ENCODE results near the gene PRKCZ. TPM values are rescaled to one million over a fixed set of nuclear protein-coding genes. Genes with fewer than 3 reads are reported as not detected.

The PRKCZ gene
- total RNA-seq, 1 donor from 2014 or later: 3.5 TPM

DNA sequence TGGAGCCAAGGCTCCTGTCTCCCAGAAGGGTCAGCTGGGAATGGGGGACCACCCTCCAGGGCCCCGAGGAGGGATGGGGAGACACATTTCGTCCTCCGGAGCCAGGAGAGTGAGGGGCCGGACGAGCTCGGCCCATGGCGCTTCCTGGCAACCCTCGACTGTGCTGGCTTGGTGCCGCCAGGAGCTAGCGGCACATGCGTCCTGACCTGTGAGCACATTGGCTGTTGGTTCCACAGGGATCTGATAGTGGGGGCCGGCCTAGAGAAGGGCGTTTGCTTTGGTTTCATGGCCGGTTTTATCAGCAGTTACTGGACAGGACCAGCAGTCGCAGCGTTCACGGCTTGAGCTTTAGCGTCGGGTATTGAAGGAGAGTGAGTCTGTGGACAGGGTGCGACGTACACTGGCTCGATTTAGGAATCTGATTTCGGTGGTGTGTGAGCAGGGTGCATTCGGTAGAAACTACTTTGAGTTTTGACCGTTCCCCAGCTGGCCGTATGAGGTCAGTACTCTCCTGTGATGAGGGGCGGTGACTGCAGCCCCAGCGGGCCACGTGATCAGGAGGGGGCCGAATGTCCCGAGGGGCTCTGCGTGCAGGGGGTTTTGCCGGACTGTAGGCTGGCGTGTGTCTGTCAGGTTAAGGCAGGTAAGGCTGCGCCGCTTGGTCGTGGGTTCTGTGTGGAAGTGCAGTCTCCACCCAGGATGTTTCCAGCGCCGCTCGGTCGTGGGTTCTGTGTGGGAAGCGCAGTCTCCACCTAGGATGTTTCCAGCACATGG is 125.7 kb downstream of the PRKCZ start:
- intact Hi-C loops (cut with micrococcal nuclease): no loop called here

DNA sequence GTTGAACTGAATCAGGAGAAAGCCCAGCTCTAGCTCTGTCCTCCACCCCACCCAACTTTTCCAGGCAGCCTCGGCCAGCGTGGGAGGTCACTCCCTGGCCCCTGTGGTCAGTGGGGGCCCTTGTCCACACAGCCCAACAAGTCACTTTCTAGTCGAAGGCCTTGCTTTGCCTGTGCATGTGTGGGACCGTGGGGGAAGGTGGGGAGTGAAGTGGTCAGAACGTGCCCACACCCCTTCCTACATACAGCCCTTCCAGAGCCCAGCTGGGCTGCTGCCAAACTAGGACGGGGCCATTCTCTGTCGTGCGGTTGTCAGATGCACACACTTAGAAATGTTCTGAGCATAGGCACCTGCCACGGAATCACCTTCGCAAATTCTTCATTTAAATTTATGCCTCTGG is 126.4 kb downstream of the PRKCZ start:
- intact Hi-C loops (cut with micrococcal nuclease): no loop called here

GRCh38 chr1:2177541-2177940 is 127.3 kb downstream of the PRKCZ start:
- intact Hi-C loops (cut with micrococcal nuclease): no loop called here

GRCh38 chr1:2177946-2178538 is 127.8 kb downstream of the PRKCZ start:
- intact Hi-C loops (cut with micrococcal nuclease): no loop called here

DNA sequence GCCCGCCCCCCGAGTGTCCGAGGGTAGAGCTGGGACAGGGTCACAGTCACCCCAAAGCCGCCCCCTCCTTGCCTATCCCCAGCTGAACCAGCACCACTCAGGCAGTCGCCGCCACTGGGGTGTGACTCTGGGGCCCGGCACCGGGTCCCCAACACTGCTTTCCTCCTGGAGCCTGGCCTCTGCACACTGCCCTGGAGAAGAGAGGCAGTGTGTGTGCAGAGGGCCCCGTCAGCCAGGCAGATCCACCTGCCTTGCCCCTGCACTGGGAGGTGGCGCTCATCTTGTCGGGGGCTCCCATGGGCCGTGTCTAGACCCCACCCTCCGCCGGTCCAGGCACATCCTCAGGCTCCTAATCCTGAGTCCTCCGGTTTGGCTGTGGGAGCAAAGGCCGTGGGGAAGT is 128.7 kb downstream of the PRKCZ start:
- intact Hi-C loops (cut with micrococcal nuclease): no loop called here

DNA sequence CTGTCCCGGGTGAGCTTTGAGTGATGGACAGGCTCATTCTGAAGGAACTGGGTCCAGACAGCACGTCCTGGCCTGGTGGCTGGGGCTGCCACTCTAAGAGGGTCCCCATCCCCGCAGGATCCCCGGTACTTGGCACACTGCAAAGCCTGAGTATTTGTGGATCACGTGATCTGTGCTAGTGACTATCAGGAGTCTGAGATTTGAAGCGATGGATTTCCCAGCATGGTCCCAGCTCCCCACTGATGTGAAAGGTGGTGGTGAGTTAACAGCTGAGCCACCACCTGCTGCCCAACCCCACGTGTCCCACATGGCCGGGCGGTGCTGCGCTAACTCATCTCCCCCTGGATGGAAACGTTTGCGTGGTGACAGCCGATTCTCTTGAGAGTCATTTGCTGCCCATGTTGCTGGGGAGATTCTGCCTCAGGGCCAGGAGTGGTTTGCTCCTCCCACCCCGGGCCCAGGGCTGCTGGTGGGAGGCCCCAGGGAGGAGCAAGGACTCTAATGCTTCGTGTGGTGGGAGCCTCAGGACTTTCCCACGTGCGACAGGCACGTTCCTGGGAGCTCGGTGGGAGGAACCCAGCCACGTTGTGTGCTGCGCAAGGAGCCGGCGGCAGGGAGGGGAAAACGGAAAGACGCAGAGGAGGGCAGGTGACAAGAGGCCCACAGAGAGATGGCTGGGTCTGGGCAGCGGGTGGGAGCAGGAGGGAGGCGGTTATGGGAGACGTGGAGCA is 129.2 kb downstream of the PRKCZ start:
- intact Hi-C loops (cut with micrococcal nuclease): no loop called here

GRCh38 chr1:2180297-2181245 is 130.4 kb downstream of the PRKCZ start:
- intact Hi-C loops (cut with micrococcal nuclease): no loop called here

GRCh38 chr1:2181271-2181670 is 131.1 kb downstream of the PRKCZ start:
- intact Hi-C loops (cut with micrococcal nuclease): no loop called here

GRCh38 chr1:2181752-2182151 is 131.5 kb downstream of the PRKCZ start:
- intact Hi-C loops (cut with micrococcal nuclease): no loop called here

DNA sequence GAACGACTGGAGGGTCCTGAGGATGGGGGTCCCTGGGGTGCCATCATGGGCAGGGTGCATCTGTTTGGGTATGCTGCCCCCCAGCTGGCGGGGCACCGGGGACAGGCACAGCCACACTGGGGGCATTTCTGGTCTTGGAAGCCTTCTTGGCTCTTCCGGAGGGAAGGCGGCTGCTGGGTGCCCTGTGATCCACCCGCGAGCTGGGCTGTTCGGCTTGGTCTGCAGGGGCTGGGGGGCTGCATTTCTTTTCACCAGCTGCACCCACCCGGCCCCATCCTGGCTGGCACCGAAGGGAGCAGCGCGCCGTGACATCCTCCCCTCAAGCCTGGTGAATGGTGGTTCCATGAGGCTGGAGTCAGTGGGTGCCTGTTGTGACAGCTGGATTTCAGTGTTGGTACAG is 132.2 kb downstream of the PRKCZ start:
- intact Hi-C loops (cut with micrococcal nuclease): no loop called here

DNA sequence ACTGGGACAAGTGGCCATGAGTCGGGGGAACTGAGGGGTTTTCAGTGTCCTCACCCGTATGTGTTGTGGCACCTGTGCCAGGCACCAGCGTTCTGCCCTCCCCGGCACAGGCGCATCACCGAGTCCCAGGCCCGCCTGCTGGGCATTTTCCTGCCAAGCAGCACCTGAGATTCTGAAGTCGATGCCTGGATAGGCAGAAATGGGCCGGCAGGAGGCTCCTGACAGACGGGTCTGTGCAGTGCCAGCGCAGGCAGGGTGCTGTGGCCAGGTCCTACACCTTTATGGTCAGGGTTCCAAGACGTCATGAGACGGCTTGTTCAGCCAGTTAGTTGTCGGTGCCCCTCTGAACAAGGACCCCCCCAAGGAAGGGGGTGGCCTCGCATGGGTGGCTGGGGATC is 133.7 kb downstream of the PRKCZ start:
- intact Hi-C loops (cut with micrococcal nuclease): no loop called here

DNA sequence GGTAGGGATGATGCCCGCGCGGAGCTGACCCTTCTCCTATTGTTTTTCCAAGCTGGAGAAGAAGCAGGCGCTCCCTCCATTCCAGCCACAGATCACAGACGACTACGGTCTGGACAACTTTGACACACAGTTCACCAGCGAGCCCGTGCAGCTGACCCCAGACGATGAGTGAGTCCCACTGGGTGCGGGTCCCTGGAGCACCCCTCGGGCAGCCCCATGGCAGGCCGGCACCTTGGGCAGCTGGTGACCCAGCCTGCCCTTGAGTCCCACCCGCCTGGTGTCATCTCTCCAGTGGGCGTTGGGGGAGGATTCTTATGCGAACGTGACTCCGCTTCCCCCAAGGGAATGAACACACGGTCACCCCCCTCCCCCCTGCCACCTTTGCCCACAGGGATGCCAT is 134.3 kb downstream of the PRKCZ start:
- intact Hi-C loops (cut with micrococcal nuclease): no loop called here

DNA sequence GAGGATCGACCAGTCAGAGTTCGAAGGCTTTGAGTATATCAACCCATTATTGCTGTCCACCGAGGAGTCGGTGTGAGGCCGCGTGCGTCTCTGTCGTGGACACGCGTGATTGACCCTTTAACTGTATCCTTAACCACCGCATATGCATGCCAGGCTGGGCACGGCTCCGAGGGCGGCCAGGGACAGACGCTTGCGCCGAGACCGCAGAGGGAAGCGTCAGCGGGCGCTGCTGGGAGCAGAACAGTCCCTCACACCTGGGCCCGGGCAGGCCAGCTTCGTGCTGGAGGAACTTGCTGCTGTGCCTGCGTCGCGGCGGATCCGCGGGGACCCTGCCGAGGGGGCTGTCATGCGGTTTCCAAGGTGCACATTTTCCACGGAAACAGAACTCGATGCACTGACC is 134.7 kb downstream of the PRKCZ start:
- intact Hi-C loops (cut with micrococcal nuclease): no loop called here

DNA sequence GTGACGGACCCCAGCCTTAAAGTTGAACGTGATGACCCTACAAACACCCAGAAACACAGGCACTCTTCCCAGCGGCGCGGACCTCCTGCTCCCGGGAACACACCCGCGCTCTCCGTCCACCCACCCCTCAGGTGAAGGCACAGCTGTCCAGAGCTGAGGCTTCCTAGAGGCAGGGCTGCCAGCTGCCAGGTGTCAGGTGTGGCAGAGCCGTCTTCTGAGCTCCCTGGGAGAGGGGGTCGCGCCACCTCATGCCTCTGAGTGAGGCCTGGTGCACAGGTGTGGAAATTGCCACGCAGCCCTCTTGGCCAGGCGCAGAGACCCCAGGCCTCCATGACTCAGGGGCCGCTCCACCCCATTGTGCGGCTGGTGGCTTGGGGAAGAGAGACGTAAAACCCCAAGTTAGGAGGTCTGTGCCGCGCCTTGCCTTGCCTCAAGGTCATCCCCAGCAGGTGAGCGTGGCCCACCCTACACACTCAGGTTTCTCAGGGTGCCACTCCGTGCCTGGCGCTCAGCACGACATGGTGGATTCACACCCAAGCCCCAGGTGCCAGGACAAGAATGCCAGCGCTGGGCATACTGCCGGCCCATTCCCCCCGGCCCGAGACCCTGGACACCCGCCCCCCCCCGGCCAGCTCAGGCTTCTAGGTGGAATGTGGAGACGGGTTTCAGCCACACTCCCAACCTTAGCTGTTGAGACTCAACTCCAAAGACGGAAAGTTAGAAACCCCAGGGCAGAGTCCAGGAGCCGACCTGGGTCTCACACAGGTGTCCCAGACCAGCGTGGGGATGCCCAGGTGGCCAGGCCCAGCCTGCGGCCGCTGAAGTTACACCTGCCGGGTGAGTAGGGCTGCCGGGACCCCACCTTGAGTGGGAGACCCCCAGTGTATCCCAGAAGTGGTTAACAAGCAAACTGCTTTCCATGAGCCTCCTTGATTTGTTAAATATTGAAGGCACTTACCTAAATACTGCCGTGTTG is 136.0 kb downstream of the PRKCZ start:
- intact Hi-C loops (cut with micrococcal nuclease): no loop called here

GRCh38 chr1:2186901-2187300 is 136.7 kb downstream of the PRKCZ start:
- intact Hi-C loops (cut with micrococcal nuclease): no loop called here

- intact Hi-C loops (cut with micrococcal nuclease): no loop called here
Observed at GRCh38 chr1:2187619-2188018, 137.4 kb downstream of the PRKCZ start.

GRCh38 chr1:2188336-2188735 is 138.1 kb downstream of the PRKCZ start:
- intact Hi-C loops (cut with micrococcal nuclease): no loop called here

DNA sequence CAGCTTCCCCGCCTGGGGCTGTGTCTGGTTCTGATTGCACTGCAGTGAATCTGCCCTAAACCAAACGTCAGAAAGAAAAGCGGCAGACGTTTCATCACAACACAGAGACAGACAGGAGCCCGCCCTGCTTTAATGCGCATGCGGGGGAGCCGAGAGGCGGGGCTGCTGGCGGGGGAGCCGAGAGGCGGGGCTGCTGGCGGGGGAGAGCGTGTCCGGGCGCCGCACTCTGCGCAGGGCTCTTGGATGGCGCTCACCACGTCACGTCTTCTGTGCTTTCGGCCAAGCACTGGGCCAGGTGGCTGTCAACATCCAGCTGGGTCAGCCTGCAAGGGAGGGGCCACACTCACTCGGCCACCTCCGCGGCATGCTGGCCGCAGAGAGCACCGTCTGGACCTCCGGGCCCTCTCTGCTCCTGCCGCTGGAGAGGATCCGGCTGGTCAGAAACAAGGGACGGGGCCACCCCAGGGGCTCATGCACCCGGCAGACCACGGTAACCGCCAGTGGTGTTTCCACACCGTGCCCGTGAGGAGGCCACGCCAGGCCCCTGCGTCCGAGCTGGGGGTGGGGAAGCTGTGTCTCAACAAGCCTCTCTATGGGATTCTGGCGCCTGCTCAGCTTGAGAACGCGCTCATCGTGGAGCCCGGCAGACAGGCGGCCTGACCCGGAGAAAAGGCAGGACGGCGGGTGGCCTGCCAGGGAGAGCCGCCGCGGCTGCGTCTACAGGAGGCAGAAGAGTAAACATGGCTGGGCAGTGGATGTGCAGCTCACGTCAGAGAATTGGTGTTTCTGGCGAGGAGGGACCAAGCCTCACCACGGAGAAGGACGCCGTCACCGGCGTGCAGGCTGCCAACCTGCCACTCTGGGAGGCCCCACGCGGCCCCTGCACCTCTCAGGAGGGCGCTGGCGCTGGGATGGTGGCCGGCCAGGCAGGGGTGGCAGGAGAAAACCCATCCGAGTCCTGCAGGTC is 139.5 kb downstream of the PRKCZ start:
- intact Hi-C loops (cut with micrococcal nuclease): loop anchor here (10.0 kb wide), 1 partner anchor 115 kb away; no protein-coding TSS in a partner anchor

DNA sequence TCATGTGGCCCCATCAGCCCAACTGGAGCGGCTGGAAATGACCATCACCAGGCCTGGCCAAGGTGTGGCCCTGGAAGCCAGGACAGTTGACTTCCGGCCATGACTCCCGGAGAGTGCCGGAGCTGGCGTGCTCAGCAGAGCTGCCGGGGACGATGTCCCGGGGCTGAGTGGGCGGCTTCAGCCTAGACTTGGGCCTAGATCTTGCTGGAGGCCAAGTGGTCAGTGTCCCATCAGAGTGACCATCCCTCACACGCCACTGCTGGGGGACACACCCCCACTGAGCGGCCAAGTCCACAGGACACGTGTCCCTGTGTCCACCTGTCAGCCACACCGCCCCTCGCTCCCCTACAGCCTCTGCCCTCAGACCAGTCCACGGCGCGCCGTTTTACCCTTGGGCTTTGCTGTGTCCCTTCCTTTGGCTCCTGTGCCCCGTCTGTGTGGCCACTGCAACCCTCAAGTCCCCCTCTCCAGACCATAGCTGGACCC is 140.3 kb downstream of the PRKCZ start:
- intact Hi-C loops (cut with micrococcal nuclease): loop anchor here (10.0 kb wide), 1 partner anchor 114 kb away; no protein-coding TSS in a partner anchor

Data from T-helper 2 cell treated with Interferon-gamma antibody and Interleukin-4, amounts not matched to agents 100 ng/mL and 5 ng/mL, for 36 hours (primary cell).